ENCODE data around the gene ZDHHC24. TPM values are rescaled to one million over a fixed set of nuclear protein-coding genes. Genes with fewer than 3 reads are reported as not detected.
A peak's percentile ranks its signal among the peaks of the same experiment; 100 is the strongest.

The ZDHHC24 gene
- total RNA-seq, 4 donors from 2014 or later = 8.0 to 10.7 (median 9.5) TPM

DNA sequence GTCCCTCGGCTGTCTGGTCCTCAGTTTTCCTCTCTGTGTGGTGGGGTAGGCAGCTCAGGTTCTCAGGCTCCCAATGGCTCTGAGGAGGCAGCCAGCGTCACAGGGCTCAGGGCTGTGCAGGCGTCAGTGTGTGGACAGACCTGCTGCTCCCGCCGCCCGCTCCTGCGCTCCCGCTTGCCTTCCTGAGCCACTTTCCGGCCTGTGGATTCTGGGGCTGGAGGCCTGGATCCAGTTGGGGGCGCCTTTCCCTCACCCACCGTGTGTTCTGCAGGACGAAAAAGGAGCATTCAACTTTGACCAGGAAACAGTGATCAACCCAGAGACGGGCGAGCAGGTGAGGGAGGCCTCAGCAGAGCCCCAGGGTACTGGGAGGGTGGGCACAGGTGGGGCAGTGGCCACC is 50.9 kb downstream of the ZDHHC24 start:
- DNase-seq = no peak
- 83 to 90% methylated on average over 3 to 10 of the region's 14 CpGs for WGBS, 2 donors

DNA sequence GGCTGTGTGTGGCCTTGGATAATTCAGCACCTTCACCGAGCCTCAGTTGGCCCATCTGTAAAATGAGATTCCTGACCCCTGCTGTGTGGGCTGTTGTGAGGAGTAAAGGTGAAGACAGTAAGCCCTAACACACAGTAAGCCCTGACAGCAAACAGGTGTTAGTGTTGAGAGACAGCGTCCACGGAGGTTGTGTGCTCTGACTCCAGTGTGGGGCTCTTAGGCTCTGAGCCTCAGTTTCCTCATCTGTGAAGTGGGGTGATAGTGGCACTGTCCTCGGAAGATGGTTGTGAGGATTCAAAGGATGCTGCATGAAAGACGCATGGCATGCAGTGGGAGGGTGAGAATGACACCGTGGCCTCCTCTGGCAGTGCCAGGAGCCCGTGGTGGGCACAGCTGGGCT is 51.4 kb downstream of the ZDHHC24 start:
- intact Hi-C loops (cut with DNase I) = no loop called here
- Histone ChIP-seq H3K9me3 (no peaks in the 10 kb centered on the region), H3K27me3 (no peaks in the 10 kb centered on the region), H3K27ac (no peak overlapping the region), H3K4me1 (no peaks in the 10 kb centered on the region), H3K4me3 (no peak overlapping the region), H3K36me3 (peaks cover 9 to 98% (median 21%) of the 10 kb centered on the region in 3 donors)
- TF ChIP-seq, protein P1, sequence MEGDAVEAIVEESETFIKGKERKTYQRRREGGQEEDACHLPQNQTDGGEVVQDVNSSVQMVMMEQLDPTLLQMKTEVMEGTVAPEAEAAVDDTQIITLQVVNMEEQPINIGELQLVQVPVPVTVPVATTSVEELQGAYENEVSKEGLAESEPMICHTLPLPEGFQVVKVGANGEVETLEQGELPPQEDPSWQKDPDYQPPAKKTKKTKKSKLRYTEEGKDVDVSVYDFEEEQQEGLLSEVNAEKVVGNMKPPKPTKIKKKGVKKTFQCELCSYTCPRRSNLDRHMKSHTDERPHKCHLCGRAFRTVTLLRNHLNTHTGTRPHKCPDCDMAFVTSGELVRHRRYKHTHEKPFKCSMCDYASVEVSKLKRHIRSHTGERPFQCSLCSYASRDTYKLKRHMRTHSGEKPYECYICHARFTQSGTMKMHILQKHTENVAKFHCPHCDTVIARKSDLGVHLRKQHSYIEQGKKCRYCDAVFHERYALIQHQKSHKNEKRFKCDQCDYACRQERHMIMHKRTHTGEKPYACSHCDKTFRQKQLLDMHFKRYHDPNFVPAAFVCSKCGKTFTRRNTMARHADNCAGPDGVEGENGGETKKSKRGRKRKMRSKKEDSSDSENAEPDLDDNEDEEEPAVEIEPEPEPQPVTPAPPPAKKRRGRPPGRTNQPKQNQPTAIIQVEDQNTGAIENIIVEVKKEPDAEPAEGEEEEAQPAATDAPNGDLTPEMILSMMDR (IDR thresholded peaks at IDR 0.05) = no peak
- no peak for TF ChIP-seq POLR2A (IDR thresholded peaks at IDR 0.05)
- no peak for DNase-seq
- 95 to 100% methylated on average over 5 to 6 of the region's 7 CpGs for WGBS, 2 donors

More for the DNA sequence above, 50.9 kb downstream of the ZDHHC24 start:
- Histone ChIP-seq H3K27me3 (no peaks in the 10 kb centered on the region), H3K27ac (no peak overlapping the region), H3K36me3 (peaks cover 9 to 99% (median 21%) of the 10 kb centered on the region in 3 donors), H3K4me1 (no peaks in the 10 kb centered on the region), H3K9me3 (no peaks in the 10 kb centered on the region), H3K4me3 (no peak overlapping the region)
- TF ChIP-seq POLR2A (IDR thresholded peaks at IDR 0.05) = no peak
- TF ChIP-seq, protein P1 (IDR thresholded peaks at IDR 0.05) = no peak
- intact Hi-C loops (cut with DNase I) = no loop called here

DNA sequence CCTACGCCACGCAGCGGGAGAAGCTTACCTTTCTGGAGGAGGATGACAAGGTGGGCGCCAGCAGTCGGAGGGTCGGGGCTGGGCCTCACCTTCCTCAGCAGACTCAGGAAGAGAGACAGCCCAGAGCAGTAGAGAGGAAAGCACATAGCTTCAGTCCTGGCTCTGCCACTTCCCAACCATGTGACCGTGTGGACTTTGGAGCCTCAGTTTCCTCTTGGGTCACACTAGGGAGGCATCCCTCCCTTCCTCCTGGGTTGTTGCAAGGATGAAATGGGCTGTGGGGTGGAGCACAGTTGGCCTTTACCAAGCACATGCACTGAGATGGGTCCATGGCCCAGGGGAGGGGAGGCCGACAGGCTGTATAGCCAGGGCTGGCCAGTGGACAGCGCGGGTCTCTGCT is 52.7 kb downstream of the ZDHHC24 start:
- Histone ChIP-seq H3K9me3 (no peaks in the 10 kb centered on the region), H3K4me1 (no peaks in the 10 kb centered on the region), H3K4me3 (no peak overlapping the region), H3K36me3 (peaks cover 9 to 98% (median 21%) of the 10 kb centered on the region in 3 donors), H3K27ac (no peak overlapping the region), H3K27me3 (no peaks in the 10 kb centered on the region)
- intact Hi-C loops (cut with DNase I) = no loop called here
- DNase-seq = no peak
- TF ChIP-seq, protein P1 (IDR thresholded peaks at IDR 0.05) = no peak
- no peak for TF ChIP-seq POLR2A (IDR thresholded peaks at IDR 0.05)
- 90% methylated on average over 5 of the region's 10 CpGs; no CpG with 5 or more reads in 1 of the 2 donors for WGBS, 2 donors

DNA sequence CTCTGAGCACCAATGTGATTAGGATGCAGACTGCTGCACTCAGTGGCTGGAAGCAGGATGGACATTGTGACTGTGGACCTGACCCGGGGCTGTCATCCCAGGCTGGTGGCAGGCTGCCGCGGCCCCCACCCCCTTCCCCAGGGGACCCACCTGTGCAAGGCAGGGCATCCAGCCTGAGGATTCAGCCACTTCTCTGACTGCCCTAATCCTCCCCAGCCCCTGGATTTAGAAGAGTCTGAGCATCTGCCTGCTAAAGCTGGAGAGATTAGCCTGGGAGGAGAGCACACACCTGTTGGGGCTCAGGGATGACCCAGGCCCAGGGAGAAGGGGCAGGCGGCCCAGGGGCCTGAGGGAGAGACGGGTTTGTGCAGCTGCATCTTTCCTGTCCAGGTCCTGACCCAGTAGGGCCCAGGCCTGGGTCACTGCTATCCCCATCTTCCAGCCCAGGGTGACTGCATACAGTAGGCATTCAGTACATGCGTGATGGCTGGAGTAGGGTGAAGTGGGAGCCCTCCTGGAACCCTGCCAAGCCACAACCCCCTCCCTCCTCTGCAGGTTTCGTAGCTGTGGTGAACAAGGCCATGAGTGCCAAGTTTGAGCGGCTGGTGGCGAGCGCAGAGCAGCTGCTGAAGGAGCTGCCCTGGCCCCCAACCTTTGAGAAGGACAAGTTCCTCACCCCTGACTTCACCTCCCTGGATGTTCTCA is 53.5 kb downstream of the ZDHHC24 start:
- Histone ChIP-seq H3K27ac (no peak overlapping the region), H3K4me3 (no peak overlapping the region), H3K36me3 (peaks cover 9 to 98% (median 21%) of the 10 kb centered on the region in 3 donors), H3K9me3 (no peaks in the 10 kb centered on the region), H3K27me3 (no peaks in the 10 kb centered on the region), H3K4me1 (no peaks in the 10 kb centered on the region)
- WGBS, 2 donors = 76 to 100% methylated on average over 3 to 7 of the region's 10 CpGs
- TF ChIP-seq, protein P1 (IDR thresholded peaks at IDR 0.05) = no peak
- TF ChIP-seq POLR2A (IDR thresholded peaks at IDR 0.05) = no peak
- intact Hi-C loops (cut with DNase I) = no loop called here
- no peak for DNase-seq

DNA sequence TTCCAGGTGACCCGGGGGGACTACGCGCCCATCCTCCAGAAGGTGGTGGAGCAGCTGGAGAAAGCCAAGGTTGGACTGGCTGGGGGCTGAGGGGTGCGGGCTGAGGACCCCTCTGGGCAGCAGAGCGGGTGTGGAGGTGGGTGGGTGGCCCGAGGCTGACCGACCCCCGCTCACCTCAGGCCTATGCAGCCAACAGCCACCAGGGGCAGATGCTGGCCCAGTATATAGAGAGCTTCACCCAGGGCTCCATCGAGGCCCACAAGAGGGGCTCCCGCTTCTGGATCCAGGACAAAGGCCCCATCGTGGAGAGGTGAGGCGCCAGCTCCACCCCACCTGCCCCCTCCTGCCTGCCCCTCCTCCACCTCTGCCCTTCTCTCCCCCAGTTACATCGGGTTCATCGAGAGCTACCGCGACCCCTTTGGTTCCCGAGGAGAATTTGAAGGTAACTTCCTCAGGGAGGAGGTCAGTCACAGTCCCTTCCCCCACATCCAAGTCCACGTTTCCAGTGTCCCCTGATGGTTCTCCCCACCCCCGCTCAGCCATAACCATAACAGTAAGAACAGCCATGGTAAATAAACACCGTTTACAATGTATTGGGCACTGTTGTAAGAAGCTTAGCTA is 54.4 kb downstream of the ZDHHC24 start:
- H3K9me3 ChIP-seq = no peaks in the 10 kb centered on the region
- H3K27me3 ChIP-seq = no peaks in the 10 kb centered on the region
- no peak for DNase-seq
- no peaks in the 10 kb centered on the region for H3K4me1 ChIP-seq
- H3K4me3 ChIP-seq = no peak overlapping the region
- H3K27ac ChIP-seq = no peak overlapping the region
- TF ChIP-seq, protein P1 (IDR thresholded peaks at IDR 0.05) = peak in 1 of 6 experiments; percentile 20
- no peak for TF ChIP-seq POLR2A (IDR thresholded peaks at IDR 0.05)
- WGBS, 2 donors = 57 to 73% methylated on average over 7 to 13 of the region's 20 CpGs
- peaks cover 15 to 98% (median 21%) of the 10 kb centered on the region in 3 donors for H3K36me3 ChIP-seq
- intact Hi-C loops (cut with DNase I) = no loop called here

Data from esophagus squamous epithelium (tissue), 5 donors.